VCaP (cell line): ENCODE data around the gene VPS13A.
"Not testable (repeated sequence)": the region's sequence is repeated elsewhere in the genome, so short reads cannot be mapped to it uniquely, and the experiment has no call there.

Experiments
- H3K27ac ChIP-seq: fragments of 450-650 bp; 2 replicates; pipeline ENCODE4 v1.5.1; 2017
- TF ChIP-seq, protein P1 (sequence below): fragments of 450-650 bp; conservative IDR thresholded peaks from 2 replicates; pipeline ENCODE4 v1.5.1; 2017; ENCODE audit warnings: mild to moderate bottlenecking, moderate library complexity

Gene VPS13A

GRCh38 chr9:77375956-77376532, 198.7 kb downstream of the VPS13A start:
- TF ChIP-seq, protein P1, sequence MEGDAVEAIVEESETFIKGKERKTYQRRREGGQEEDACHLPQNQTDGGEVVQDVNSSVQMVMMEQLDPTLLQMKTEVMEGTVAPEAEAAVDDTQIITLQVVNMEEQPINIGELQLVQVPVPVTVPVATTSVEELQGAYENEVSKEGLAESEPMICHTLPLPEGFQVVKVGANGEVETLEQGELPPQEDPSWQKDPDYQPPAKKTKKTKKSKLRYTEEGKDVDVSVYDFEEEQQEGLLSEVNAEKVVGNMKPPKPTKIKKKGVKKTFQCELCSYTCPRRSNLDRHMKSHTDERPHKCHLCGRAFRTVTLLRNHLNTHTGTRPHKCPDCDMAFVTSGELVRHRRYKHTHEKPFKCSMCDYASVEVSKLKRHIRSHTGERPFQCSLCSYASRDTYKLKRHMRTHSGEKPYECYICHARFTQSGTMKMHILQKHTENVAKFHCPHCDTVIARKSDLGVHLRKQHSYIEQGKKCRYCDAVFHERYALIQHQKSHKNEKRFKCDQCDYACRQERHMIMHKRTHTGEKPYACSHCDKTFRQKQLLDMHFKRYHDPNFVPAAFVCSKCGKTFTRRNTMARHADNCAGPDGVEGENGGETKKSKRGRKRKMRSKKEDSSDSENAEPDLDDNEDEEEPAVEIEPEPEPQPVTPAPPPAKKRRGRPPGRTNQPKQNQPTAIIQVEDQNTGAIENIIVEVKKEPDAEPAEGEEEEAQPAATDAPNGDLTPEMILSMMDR, result no peak
- H3K27ac ChIP-seq, result no peak overlapping the region

DNA sequence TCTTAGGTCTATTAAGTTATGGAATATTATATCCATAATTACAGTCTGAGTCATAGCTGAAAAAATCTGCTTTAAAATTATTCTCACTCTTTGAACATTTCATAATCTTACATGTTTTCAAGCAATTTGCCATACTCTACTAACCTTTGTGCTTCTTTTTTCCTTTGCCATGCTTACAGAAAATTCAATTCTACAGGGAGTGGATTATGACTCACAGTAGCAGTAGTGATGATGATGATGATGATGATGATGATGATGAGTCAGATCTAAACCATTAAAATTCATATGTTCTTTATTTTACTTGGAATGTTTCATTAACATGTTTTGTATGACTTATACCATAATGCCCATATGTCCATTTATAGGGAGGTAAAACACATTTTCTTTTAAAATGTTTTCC, 207.1 kb downstream of the VPS13A start:
- no peak overlapping the region for H3K27ac ChIP-seq
- TF ChIP-seq, protein P1, result no peak

- no peak overlapping the region for H3K27ac ChIP-seq
- TF ChIP-seq, protein P1, result no peak
Measured at GRCh38 chr9:77386187-77386586, 208.9 kb downstream of the VPS13A start.

- no peak overlapping the region for H3K27ac ChIP-seq
- TF ChIP-seq, protein P1, result no peak
Measured at GRCh38 chr9:77391834-77392233, 214.5 kb downstream of the VPS13A start.

GRCh38 chr9:77392328-77392727, 215.0 kb downstream of the VPS13A start:
- TF ChIP-seq, protein P1, result no peak
- H3K27ac ChIP-seq, result no peak overlapping the region

GRCh38 chr9:77398581-77398980, 221.2 kb downstream of the VPS13A start:
- H3K27ac ChIP-seq, result not testable (repeated sequence)

DNA sequence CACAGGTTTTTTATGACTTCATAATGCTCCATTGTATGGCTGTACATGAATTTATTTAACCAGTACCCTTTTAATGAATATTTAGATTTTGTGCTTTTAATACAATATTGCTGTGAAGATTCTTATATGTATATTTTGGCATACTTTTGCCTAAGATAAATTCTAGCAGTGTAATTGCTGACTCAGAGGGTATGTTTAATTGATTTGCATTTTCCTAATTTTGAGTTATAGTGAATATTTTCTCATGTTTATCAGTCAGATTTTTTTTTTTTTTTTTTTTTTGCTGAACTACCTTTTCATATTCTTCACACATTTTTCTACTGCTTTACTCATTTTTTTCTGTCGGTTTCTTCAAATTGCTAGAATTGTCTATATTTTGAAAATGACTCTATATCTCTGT, 222.6 kb downstream of the VPS13A start:
- TF ChIP-seq, protein P1, result no peak
- no peak overlapping the region for H3K27ac ChIP-seq

- H3K27ac ChIP-seq, result no peak overlapping the region
- TF ChIP-seq, protein P1, result no peak
Measured at GRCh38 chr9:77402286-77402685, 225.0 kb downstream of the VPS13A start.
